DND-41 (cell line): ENCODE results near the gene POU4F1.

Source experiments
- CTCF ChIP-seq: IDR thresholded peaks from 2 replicates; pipeline ENCODE4 v1.5.1; 2012; ENCODE audit warnings: borderline replicate concordance, low read length, moderate library complexity, mild to moderate bottlenecking; ENCODE audit not compliant: poor library complexity, severe bottlenecking; ENCODE audit errors: extremely low read depth
- EZH2 ChIP-seq: IDR thresholded peaks from 3 replicates; pipeline ENCODE4 v1.6.1; 2012; ENCODE audit warnings: borderline replicate concordance, low read depth, mild to moderate bottlenecking, moderate library complexity, low read length, inconsistent platforms; ENCODE audit not compliant: severe bottlenecking

- no peak for TF ChIP-seq CTCF
- TF ChIP-seq EZH2, result no peak
Measured at GRCh38 chr13:78608252-78608687, 4.9 kb upstream of the POU4F1 start.
